ENCODE measurements around the gene CFAP70.

DNA sequence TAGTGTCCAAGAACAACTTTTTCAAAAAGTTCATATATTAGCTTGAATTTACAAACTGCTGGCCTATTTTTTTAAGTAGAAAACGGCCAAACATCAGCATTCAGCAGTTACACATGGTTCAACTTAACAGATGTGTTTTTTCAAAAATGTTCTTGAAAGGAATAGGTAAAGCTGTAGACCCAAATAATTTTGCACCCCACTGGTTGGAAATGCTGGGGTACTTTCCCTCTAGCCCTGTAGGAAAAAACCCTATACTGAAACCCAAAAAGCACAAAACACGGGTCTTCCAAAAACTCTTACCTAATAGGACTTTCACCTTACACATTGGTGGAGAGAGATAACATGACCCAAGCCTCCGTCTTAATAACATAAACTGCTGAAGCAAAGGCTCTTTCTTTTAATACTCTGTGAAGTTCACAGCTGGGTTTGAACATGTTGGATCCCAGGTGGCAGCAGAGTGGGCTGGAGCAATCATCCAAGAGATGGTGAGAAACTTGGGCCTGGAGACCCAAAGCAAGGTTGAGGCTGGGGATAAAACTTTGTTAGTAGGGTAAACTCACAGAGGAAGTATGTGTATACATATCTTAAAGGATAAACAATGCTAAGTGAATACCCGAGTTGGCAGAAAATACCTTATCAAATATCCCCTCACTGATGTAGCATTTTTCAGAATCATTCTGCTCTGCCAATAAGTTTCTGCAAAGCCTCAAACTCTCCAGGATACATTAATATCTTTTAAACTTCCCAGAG lies 111.0 kb downstream of the CFAP70 start:
- TF ChIP-seq, protein P1, sequence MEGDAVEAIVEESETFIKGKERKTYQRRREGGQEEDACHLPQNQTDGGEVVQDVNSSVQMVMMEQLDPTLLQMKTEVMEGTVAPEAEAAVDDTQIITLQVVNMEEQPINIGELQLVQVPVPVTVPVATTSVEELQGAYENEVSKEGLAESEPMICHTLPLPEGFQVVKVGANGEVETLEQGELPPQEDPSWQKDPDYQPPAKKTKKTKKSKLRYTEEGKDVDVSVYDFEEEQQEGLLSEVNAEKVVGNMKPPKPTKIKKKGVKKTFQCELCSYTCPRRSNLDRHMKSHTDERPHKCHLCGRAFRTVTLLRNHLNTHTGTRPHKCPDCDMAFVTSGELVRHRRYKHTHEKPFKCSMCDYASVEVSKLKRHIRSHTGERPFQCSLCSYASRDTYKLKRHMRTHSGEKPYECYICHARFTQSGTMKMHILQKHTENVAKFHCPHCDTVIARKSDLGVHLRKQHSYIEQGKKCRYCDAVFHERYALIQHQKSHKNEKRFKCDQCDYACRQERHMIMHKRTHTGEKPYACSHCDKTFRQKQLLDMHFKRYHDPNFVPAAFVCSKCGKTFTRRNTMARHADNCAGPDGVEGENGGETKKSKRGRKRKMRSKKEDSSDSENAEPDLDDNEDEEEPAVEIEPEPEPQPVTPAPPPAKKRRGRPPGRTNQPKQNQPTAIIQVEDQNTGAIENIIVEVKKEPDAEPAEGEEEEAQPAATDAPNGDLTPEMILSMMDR (IDR thresholded peaks at IDR 0.05) = no peak
- TF ChIP-seq POLR2A (IDR thresholded peaks at IDR 0.05) = no peak
